Right lobe of liver (tissue), 4 donors: ENCODE results near the gene SV2B.

Source experiments
- POLR2A ChIP-seq: fragments of 450-650 bp; IDR thresholded peaks from one replicate; pipeline ENCODE4 v1.6.1; 2017; ENCODE audit warnings: antibody characterized with exemption, mild to moderate bottlenecking
- TF ChIP-seq, protein P1 (sequence below), 4 donors: fragments of 200-600 bp in 3 of 4; fragments of 450-650 bp in 1 of 4; IDR thresholded peaks; one replicate each; pipeline versions ENCODE4 v1.5.1 to v1.8.0; 2016 to 2022; ENCODE audit warnings: antibody characterized with exemption in 4 of 4, mild to moderate bottlenecking in 2 of 4
- donor health status: DM: no; HTN: no; CAD: no.
- donor health status: DM: no; HTN: no; CAD: no.
- donor health status: DM: no; HTN: yes; CAD: no.

DNA sequence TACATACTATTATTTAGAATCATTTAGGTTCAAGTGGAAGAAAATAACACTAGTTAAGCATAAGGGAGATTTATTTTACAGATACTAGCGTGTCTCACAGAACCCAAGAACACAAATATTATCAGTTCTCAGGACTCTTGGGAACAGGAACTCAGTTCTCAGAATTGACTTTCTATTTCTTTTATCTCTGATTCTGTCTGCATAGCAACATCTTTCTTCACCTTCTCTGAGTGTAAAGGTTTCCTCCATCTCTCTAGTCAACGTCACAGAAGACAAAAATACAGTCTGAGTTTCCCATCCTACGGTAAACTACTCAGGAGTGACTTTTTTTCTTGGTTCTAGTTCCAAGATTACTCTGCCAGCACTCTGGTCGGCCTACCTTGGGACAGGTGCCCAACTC is 220.0 kb downstream of the SV2B start:
- TF ChIP-seq, protein P1, sequence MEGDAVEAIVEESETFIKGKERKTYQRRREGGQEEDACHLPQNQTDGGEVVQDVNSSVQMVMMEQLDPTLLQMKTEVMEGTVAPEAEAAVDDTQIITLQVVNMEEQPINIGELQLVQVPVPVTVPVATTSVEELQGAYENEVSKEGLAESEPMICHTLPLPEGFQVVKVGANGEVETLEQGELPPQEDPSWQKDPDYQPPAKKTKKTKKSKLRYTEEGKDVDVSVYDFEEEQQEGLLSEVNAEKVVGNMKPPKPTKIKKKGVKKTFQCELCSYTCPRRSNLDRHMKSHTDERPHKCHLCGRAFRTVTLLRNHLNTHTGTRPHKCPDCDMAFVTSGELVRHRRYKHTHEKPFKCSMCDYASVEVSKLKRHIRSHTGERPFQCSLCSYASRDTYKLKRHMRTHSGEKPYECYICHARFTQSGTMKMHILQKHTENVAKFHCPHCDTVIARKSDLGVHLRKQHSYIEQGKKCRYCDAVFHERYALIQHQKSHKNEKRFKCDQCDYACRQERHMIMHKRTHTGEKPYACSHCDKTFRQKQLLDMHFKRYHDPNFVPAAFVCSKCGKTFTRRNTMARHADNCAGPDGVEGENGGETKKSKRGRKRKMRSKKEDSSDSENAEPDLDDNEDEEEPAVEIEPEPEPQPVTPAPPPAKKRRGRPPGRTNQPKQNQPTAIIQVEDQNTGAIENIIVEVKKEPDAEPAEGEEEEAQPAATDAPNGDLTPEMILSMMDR (IDR thresholded peaks at IDR 0.05): no peak
- TF ChIP-seq POLR2A: no peak
